ENCODE measurements around the gene COL4A2.

COL4A2 gene

DNA sequence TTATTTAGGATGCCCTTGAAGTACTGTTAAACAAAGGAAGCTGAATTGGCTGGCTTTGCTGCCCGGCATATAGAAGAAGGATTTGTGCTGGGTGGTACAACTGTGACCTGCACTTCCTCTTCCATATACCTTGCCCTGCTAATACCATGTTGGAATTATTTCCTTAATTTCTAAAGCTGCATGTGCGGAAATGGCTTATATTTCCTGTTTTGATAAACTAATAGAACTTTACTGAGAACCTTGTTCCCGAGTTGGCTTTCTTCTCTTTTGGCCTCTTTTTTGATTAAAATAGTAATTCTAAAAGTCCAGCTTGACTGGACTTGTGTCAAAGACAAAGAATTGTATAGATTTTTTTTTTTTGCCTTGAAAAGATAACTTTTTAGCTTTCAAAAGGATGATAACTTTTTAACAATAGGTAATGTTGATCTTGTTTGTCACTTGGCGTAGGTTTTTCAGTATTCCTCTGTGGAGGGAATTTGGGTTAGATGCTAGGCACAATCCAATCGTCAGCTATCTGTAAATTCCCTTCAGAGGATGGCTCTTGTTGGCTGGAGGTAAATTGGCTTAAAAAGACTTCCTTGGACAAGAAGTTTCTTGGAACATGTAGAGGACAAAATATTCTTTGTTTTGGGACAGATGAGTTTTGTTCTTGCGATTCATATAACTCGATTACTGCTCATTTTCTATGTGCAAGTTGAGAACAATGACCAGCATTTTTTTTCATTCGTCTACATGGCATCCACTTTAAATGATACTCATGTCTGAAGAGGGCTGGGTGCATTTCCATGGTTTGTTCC is 41.4 kb downstream of the COL4A2 start:
- no peaks in the 10 kb centered on the region for H3K36me3 Mint-ChIP-seq
- CTCF ChIA-PET, result no interaction called here

DNA sequence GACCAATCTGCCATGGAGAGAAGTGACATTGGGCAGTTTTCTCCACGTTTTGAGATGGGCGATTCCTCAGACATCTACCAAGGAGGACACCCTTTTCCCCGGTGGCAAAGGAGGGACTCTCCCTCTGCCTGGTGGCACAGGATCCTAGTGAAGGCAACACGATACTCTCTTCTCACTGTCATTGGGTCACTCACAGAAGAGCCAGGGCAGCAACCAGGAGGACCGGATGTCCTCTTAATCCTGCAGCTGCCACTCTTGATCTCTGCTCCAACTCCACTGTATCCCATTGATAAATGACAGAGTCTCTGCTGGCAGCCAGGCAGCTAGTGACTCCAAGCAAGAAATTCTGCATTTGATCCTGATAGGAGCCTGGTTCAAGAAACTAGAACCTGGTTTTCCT is 42.2 kb downstream of the COL4A2 start:
- H3K4me1 Mint-ChIP-seq, result no peaks in the 10 kb centered on the region
- no peak overlapping the region for H3K4me3 Mint-ChIP-seq
- H3K9me3 Mint-ChIP-seq, result no peaks in the 10 kb centered on the region
- no peak for DNase-seq
- H3K36me3 Mint-ChIP-seq, result no peaks in the 10 kb centered on the region
- peaks cover 30% of the 10 kb centered on the region for H3K27me3 Mint-ChIP-seq
- no peak overlapping the region for H3K27ac Mint-ChIP-seq
- CTCF ChIA-PET, result no interaction called here

More for the DNA sequence above, 41.4 kb downstream of the COL4A2 start:
- H3K27me3 Mint-ChIP-seq, result peaks cover 30% of the 10 kb centered on the region
- no peaks in the 10 kb centered on the region for H3K4me1 Mint-ChIP-seq
- no peak for DNase-seq
- H3K4me3 Mint-ChIP-seq, result no peak overlapping the region
- no peak overlapping the region for H3K27ac Mint-ChIP-seq
- no peaks in the 10 kb centered on the region for H3K9me3 Mint-ChIP-seq

DNA sequence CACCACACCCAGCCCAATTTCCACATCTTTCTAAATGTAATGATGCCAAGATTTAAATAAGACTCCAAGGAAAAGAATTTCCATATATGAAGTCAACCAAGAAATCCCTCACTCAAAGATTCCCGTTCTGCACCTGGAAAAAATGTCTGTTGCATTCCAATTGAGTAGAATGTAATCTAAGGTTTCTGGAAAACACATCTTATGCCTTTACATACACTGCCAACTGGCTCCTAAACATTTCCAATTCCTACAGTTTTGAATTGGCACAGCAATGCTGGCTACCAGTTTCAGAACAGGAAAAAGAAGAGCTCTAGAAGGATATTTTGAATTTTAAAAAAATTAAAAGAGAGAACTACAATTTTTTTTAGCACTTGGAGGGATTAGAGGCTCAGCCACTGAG is 43.0 kb downstream of the COL4A2 start:
- no peaks in the 10 kb centered on the region for H3K4me1 Mint-ChIP-seq
- no peak overlapping the region for H3K4me3 Mint-ChIP-seq
- no peaks in the 10 kb centered on the region for H3K36me3 Mint-ChIP-seq
- no peaks in the 10 kb centered on the region for H3K9me3 Mint-ChIP-seq
- CTCF ChIA-PET, result no interaction called here
- DNase-seq, result no peak
- H3K27me3 Mint-ChIP-seq, result peaks cover 30% of the 10 kb centered on the region
- no peak overlapping the region for H3K27ac Mint-ChIP-seq

DNA sequence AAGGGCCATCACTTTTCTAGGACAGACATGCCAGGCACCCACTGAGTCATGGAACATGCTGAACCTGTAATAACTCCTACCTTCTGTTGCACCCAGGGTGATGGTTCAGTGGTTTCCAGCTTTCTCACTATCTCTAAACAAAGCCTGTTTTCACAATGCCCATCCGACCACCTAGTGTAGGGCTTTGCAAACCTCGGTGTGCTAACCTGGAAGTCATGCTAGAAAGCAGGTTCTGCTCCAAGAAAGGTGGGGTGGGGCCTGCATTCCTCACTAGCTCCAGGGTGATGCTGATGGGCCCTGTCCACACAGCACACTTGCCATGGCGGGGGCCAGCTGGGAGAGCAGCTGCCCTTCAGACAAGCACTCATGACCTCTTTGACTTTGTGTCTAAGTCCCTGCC is 43.4 kb downstream of the COL4A2 start:
- no peak overlapping the region for H3K4me3 Mint-ChIP-seq
- no peaks in the 10 kb centered on the region for H3K36me3 Mint-ChIP-seq
- no peaks in the 10 kb centered on the region for H3K4me1 Mint-ChIP-seq
- no peak for DNase-seq
- peaks cover 30% of the 10 kb centered on the region for H3K27me3 Mint-ChIP-seq
- CTCF ChIA-PET, result no interaction called here
- no peak overlapping the region for H3K27ac Mint-ChIP-seq
- no peaks in the 10 kb centered on the region for H3K9me3 Mint-ChIP-seq

DNA sequence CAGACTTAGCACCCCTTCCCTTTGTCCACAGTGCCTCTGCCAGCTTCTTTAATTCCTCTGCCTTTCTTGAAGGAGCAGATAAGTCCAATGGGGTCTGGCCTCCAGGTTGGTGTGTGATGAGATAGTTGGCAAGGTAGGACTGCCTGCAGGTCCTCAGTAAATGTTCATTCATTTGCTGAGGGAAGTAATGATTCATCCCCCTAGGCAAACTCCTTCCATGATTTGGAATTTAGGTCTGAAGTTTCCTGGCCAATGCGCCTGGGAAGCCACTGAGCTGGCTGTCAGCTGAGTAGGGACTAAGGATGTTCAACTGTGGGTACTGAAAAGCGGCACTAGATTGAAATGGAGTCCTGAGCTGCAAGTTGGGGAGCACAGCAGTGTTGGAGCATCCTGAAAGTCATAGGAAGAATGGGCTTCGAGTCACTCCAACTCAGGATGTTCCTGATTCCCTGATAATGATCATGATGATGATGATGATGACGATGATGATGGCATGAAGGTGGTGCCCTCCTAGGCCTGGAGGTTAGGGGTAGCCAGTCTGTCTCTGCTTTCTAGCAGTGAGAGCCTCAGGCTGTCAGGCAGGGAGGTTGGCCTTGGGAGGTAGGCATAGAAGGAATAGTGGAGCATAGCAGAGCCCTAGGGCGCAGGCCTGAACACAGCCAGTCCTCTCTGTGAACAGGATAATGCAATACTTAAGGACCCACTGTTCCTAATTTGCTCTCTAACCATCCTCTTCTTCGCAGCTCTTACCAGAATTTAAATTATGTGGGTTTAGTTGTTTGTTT is 44.7 kb downstream of the COL4A2 start:
- no peaks in the 10 kb centered on the region for H3K9me3 Mint-ChIP-seq
- no peak overlapping the region for H3K27ac Mint-ChIP-seq
- no peaks in the 10 kb centered on the region for H3K36me3 Mint-ChIP-seq
- H3K4me3 Mint-ChIP-seq, result no peak overlapping the region
- CTCF ChIA-PET, result no interaction called here
- no peaks in the 10 kb centered on the region for H3K4me1 Mint-ChIP-seq
- no peak for DNase-seq
- H3K27me3 Mint-ChIP-seq, result peaks cover 25% of the 10 kb centered on the region

DNA sequence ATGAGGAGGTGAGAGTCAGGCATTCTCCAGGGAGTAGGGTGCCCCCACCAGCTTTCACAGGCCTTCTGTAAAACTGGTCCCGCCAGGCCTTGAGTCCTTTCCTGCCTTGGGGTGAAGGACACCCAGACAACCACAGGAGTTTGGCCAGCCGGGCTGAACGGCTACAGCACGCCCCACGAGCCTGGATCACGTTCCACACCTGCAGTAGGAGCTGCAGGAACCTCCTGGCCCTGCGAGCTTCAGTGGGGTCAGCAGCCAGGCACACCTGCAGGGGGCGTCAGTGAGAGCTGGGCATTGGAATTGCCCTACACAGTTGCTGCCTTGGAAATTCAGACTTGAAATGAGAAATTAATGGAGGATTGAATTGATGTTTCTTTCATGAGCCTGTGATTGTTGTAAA is 45.7 kb downstream of the COL4A2 start:
- Mint-ChIP-seq H3K4me3 (no peak overlapping the region), H3K27ac (no peak overlapping the region), H3K36me3 (no peaks in the 10 kb centered on the region), H3K9me3 (no peaks in the 10 kb centered on the region), H3K4me1 (no peaks in the 10 kb centered on the region), H3K27me3 (peaks cover 18% of the 10 kb centered on the region)
- CTCF ChIA-PET, result no interaction called here
- DNase-seq, result no peak

DNA sequence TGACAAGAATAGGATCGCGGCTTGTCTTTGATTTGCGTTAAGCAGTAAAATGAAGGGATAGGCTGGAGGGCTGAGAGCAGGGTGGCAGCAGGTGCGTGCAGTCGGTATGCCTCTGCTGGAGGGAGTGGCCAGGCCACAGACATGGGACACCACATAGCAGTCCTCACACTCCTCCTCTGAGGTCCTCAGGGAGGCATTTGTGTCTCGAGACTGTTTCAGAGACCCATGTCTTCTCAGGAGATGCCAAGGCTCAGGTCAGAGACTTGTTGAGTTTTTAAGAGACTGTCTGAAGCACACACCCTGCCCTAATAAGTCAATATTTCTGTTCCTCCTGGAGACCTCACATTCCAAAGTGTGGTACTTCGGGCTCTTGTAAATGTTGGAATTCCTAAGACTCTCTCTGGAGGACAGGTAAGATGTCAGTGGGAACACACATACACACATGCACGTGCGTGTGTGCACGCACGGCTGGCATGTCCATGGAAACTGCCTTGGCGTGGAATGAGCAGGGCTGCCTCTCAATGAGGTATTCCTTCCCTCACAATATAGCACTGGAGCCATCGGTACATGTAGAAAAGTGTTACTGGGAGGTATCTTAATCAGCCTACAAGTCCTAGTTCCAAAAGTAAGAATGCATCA is 46.4 kb downstream of the COL4A2 start:
- Mint-ChIP-seq H3K27me3 (peaks cover 14% of the 10 kb centered on the region), H3K4me3 (no peak overlapping the region), H3K9me3 (no peaks in the 10 kb centered on the region), H3K36me3 (no peaks in the 10 kb centered on the region), H3K27ac (no peak overlapping the region), H3K4me1 (no peaks in the 10 kb centered on the region)
- CTCF ChIA-PET, result no interaction called here
- no peak for DNase-seq

DNA sequence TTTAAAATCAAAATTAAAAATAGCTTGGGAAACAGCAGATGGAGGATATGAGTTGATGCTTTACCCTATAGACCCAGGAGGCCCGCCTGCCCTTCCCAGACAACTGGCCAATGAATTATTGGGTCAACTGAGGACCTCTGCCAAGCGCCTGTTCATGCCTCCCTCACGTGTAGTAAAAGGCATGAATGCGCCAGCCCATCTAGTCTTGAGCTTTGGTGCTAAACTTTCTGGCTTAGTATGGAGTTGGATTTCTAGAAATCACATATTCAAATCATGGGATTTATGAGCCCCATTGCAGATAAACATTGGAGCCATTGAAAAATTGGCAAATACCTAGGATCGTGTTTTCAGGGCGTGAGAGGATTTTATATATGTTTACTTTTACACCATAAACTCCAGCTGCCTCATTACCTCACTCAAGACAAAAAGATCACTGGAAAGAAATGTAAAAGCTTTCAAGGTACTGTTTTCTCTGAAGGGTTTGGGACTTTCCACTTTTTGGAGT is 47.1 kb downstream of the COL4A2 start:
- Mint-ChIP-seq H3K27ac (no peak overlapping the region), H3K4me3 (no peak overlapping the region), H3K9me3 (no peaks in the 10 kb centered on the region), H3K36me3 (no peaks in the 10 kb centered on the region), H3K27me3 (peaks cover 13% of the 10 kb centered on the region), H3K4me1 (no peaks in the 10 kb centered on the region)
- CTCF ChIA-PET, result interaction anchor here (1.2 kb wide), 1 partner anchor 11 kb away, joined by 3 read pairs; no protein-coding TSS in a partner anchor
- DNase-seq, result no peak

DNA sequence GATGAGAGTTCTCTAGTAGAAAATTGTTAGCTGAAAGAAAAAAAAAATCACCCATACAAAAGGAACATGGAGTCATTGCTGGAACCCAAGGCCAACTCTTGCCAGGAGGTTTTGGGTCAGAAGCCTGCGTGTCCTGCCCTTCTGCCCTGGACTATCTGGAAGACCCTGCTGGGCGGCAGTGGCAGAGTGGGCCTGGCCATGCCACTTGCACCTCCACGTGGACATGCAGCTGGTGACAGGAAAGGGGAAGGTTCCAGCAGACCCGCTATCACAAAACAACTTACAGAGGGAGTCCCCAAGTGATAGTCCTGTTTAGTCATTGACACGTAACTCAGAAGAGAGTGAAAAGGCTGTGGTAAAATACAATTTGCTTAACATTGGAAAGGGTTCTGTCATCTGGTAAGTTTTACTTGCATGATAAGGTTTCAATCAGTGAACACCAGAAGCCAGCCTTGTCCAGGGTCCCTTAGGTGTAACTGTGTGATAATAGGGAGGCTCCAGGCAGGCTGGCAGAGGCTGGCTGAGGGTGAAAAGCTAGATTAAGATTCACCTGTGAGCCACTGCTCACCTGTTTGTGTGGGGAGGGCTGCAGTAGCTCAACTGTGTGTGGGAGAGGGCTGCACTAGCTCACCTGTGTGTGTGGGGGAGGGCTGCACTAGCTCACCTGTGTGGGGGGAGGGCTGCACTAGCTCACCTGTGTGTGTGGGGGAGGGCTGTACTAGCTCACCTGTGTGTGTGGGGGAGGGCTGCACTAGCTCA is 47.8 kb downstream of the COL4A2 start:
- Mint-ChIP-seq H3K27me3 (peaks cover 9% of the 10 kb centered on the region), H3K27ac (no peak overlapping the region), H3K36me3 (no peaks in the 10 kb centered on the region), H3K4me3 (no peak overlapping the region), H3K4me1 (no peaks in the 10 kb centered on the region), H3K9me3 (no peaks in the 10 kb centered on the region)
- no peak for DNase-seq
- CTCF ChIA-PET, result interaction anchor here (1.2 kb wide), 1 partner anchor 12 kb away, joined by 3 read pairs; no protein-coding TSS in a partner anchor

DNA sequence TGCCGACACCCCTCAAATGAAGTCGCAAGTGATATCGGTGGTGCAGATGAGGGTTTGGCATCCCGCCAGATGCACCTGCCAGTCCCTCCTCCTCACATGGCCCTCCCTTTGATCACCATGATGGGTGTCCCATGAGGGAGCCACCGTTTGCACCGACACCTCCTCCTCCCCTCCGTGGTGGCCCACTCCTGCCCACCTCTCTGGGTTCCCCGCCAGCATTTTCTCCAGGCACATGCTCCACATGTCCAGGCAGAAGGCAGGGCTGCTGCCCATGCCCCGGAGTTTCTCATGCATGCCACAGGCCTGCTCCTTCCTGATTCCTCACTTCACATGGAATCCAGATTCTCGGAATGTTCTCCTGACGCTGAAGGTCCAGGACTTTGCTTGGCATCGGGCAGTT is 49.3 kb downstream of the COL4A2 start:
- CTCF ChIA-PET, result no interaction called here
- Mint-ChIP-seq H3K27me3 (peaks cover 2% of the 10 kb centered on the region), H3K27ac (no peak overlapping the region), H3K4me3 (no peak overlapping the region), H3K36me3 (no peaks in the 10 kb centered on the region), H3K4me1 (no peaks in the 10 kb centered on the region), H3K9me3 (no peaks in the 10 kb centered on the region)
- DNase-seq, result no peak

DNA sequence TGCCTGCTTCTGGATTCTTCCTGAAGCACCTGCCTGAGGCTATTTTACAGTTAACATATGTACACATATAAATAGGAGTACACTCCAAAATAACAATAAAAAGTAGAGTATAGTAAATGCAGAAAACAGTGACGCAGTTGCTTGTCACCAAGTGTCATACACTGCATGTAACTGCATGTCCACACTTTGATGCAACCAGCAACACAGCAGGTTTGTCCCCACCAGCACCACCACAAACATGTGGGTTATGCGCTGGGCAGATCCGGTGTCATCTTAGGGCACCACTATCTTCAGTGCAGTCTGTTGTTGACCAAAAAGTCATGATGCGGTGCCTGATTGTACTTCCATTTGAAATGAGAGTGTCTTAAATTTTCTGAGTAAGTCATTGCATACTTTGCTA is 51.3 kb downstream of the COL4A2 start:
- Mint-ChIP-seq H3K4me1 (no peaks in the 10 kb centered on the region), H3K27me3 (peaks cover 11% of the 10 kb centered on the region), H3K27ac (no peak overlapping the region), H3K4me3 (no peak overlapping the region), H3K36me3 (no peaks in the 10 kb centered on the region), H3K9me3 (no peaks in the 10 kb centered on the region)
- no peak for DNase-seq
- CTCF ChIA-PET, result no interaction called here

DNA sequence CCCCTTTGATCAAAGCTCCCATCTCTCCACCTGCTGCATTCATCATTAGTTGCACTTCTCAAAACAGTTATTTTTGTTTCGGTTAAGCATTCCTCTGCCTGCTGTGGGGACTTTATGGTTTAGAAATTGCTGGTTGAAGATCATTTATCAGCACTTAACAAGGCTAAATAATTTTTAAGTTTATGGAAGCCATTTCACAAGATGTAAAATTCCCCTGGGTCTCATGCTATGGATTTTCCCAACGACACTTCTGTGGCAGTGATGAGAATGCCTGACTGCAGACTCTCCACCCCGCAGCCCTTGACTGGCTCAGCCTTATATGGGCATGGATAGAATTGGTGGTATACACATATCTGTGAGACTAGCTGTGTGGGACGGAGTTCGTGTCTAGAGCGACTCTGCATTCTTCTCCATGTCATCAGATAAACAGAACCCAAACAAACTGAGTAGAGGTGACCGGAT is 52.8 kb downstream of the COL4A2 start:
- Mint-ChIP-seq H3K27ac (no peak overlapping the region), H3K4me1 (no peaks in the 10 kb centered on the region), H3K4me3 (no peak overlapping the region), H3K36me3 (no peaks in the 10 kb centered on the region), H3K27me3 (peaks cover 13% of the 10 kb centered on the region), H3K9me3 (no peaks in the 10 kb centered on the region)
- DNase-seq, result no peak
- CTCF ChIA-PET, result interaction anchor here (1.2 kb wide), 1 partner anchor 51 kb away, joined by 3 read pairs; no protein-coding TSS in a partner anchor

DNA sequence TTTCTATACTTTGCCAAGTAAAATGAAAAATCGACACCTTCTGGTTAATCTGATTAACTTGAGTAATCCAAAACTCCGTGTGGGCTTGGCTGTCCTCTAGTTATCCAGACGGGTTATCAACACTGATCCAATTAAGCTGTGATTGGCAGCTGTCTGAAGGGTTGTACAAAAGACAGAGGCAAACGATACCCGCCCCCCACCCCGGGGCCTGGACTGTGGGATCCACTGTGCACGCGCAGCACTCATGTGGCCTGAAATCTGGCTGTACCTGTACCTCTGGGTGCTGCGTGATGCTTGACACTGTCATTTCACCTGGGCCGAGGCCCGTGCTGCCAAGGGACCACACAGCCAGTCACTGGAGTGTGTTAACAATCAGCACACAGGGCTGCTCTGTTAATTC is 53.5 kb downstream of the COL4A2 start:
- Mint-ChIP-seq H3K9me3 (no peaks in the 10 kb centered on the region), H3K36me3 (no peaks in the 10 kb centered on the region), H3K27ac (no peak overlapping the region), H3K27me3 (peaks cover 13% of the 10 kb centered on the region), H3K4me1 (no peaks in the 10 kb centered on the region), H3K4me3 (no peak overlapping the region)
- CTCF ChIA-PET, result interaction anchor here (1.2 kb wide), 1 partner anchor 50 kb away, joined by 3 read pairs; no protein-coding TSS in a partner anchor
- DNase-seq, result no peak
